ENCODE results near the gene SPATA2L. TPM values are rescaled to one million over a fixed set of nuclear protein-coding genes. Genes with fewer than 3 reads are reported as not detected.

Gene SPATA2L
- total and polyA plus RNA-seq, 10 of the 15 experiments (the other 5 are each of a cell fraction or from before 2014, with no cell fraction given) = 0.20 to 6.9 (median 3.9) TPM; not detected in 1

GRCh38 chr16:89741342-89742014, 40.0 kb upstream of the SPATA2L start:
- DNase-seq (ENCODE audit: low read depth, low spot score) = no peak
- ATAC-seq = no peak; the same call in 2 of the 3 replicates
- FAIRE-seq = no peak
- Histone ChIP-seq H4K20me1 (ENCODE audit: control insufficient read depth, insufficient read depth) (no peaks in the 10 kb centered on the region), H2AFZ (ENCODE audit: control insufficient read depth, low read depth, low read length) (no peak overlapping the region), H3K9ac (ENCODE audit: control insufficient read depth, insufficient read depth, low read length) (no peak overlapping the region), H3K27ac (ENCODE audit: control insufficient read depth, insufficient read depth) (no peak overlapping the region), H3K4me2 (ENCODE audit: control insufficient read depth, insufficient read depth) (no peak overlapping the region), H3K79me2 (ENCODE audit: control insufficient read depth, insufficient read depth, low read length) (no peaks in the 10 kb centered on the region), H3K36me3 (ENCODE audit: control insufficient read depth in 2 of 2, insufficient read depth in 2 of 2, low read length in 1 of 2) (peaks cover 42 to 59% of the 10 kb centered on the region in 2 experiments; a peak in 3 of 4 replicates), H3K9me3 (replicated peaks; ENCODE audit: control insufficient read depth, insufficient read depth, low read length) (no peaks in the 10 kb centered on the region), H3K27me3 (replicated peaks in 1 of 2; ENCODE audit: control insufficient read depth in 2 of 2, insufficient read depth in 2 of 2, low read length in 1 of 2) (no peaks in the 10 kb centered on the region), H3K4me1 (ENCODE audit: control insufficient read depth, insufficient read depth, low read length) (peaks cover 3% of the 10 kb centered on the region; the same call in 1 of the 2 replicates), H3K4me3 (no peak overlapping the region)
- SMC1A ChIA-PET (ENCODE audit: uncharacterized antibody, unreplicated experiment) = interaction anchor here (1.5 kb wide), 1 partner anchor 36 kb away, joined by 3 read pairs; no protein-coding TSS in a partner anchor
- POLR2A ChIA-PET = no interaction called here
- intact Hi-C loops (cut with micrococcal nuclease; ENCODE audit: unreplicated experiment) (no loop called here), in situ Hi-C loops (cut with MboI) (no loop called here)
- 85% methylated on average over 11 of the region's 11 CpGs for WGBS (ENCODE audit: insufficient coverage, insufficient replicate concordance, low lambda C conversion rate, missing lambda C conversion rate)
- RAD21 ChIA-PET (ENCODE audit: unreplicated experiment) = interaction anchor here (1.3 kb wide), 1 partner anchor 36 kb away, joined by 4 read pairs; no protein-coding TSS in a partner anchor
- CTCF ChIA-PET = interaction anchor here (0.6 to 1.6 kb wide), 4 partner anchors 9 to 92 kb away, joined by 3 to 4 read pairs (median 3); no protein-coding TSS in a partner anchor
- TF ChIP-seq E4F1 (IDR thresholded peaks at IDR 0.05; ENCODE audit: borderline replicate concordance, partially characterized antibody) (no peak), POLR2AphosphoS5 (IDR thresholded peaks at IDR 0.05; ENCODE audit: low read length) (peak; percentile 37; the same call in 1 of the 2 replicates), POLR2A (IDR thresholded peaks at IDR 0.05; ENCODE audit: low read depth, low read length) (peak; percentile 71), MYC (IDR thresholded peaks at IDR 0.05; ENCODE audit: insufficient read depth, insufficient read length, insufficient replicate concordance, low read length, severe bottlenecking) (no peak)
- no TSS peak for BruUV-seq (replicated peaks)
